GM10847 (cell line): ENCODE data around the gene WDPCP.

Experiments used
- POLR2A ChIP-seq: IDR thresholded peaks from 2 replicates; pipeline ENCODE4 v1.6.1; 2011; ENCODE audit not compliant: insufficient read length; ENCODE audit errors: extremely low read depth

WDPCP gene

DNA sequence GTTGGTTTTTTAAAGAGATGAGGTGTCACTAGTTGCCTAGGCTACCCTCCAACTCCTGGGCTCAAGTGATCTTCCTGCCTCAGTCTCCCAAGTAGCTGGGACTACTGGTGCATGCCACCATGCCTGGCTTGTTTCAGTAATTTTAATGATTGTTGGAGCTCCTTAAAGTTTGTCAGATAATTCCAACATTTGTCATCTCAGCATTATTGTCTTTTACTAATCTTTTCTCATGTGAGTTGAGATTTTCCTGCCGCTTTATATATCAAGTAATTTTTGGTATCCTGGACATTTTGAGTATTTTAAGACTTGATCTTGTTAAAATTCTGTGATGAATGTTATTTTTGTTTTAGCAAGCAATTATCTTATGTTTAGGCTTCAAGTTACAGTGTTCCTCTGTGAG is 429.0 kb downstream of the WDPCP start:
- no peak for TF ChIP-seq POLR2A

DNA sequence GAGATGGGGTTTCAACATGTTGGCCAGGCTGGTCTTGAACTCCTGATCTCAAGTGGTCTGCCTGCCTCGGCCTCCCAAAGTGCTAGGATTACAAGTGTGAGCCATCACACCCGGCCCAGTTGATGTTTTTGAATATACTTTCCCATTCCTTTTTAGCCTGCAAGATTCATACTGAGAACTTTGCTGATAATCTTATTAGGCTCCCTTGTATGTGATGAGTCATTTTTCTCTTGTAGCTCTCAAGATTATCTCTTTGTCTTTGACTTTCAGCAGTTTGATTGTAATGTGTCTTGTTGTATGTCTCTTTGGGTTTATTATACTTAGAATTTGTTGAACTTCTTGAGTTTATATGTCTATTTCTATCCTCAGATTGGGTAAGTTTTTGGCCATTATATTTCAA is 456.3 kb downstream of the WDPCP start:
- no peak for TF ChIP-seq POLR2A

DNA sequence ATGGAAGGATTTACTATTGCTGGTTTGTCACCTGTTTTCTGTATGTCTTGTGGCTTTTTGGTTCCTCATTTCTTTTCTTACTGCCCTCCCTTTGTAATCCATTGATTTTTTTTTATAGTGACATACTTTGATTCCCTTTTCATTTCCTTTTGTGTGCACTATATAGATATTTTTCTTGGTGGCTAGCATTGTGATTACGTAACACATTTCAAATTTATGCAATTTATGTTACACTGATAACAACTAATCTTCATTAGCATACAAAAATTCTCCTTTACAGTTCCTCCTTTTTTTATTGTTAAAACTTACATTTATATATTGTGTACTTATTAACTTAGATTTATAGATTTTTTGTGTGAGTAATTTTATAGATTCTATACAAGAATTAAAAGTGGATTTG is 457.1 kb downstream of the WDPCP start:
- TF ChIP-seq POLR2A, result no peak

DNA sequence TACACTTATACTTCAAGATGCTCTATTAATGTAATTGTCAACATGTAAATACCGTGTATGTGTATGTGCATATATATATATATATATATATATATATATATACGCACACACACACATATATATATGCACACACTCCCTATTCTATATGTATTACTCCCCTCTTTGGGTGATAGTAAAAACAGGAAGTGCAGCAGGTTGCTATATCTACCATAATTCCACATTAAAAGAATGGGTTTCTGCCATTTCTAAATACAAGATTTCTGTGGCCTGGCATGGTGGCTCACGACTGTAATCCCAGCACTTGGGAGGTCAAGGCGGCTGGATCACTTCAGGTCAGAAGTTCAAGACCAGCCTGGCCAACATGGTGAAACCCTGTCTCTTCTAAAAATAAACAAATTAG is 460.7 kb downstream of the WDPCP start:
- no peak for TF ChIP-seq POLR2A

GRCh38 chr2:63124850-63125249 is 463.4 kb downstream of the WDPCP start:
- no peak for TF ChIP-seq POLR2A

GRCh38 chr2:63124218-63124617 is 464.1 kb downstream of the WDPCP start:
- no peak for TF ChIP-seq POLR2A

- no peak for TF ChIP-seq POLR2A
Measured at GRCh38 chr2:63122921-63123320, 465.4 kb downstream of the WDPCP start.

- no peak for TF ChIP-seq POLR2A
Measured at GRCh38 chr2:63121055-63121834, 467.0 kb downstream of the WDPCP start.

DNA sequence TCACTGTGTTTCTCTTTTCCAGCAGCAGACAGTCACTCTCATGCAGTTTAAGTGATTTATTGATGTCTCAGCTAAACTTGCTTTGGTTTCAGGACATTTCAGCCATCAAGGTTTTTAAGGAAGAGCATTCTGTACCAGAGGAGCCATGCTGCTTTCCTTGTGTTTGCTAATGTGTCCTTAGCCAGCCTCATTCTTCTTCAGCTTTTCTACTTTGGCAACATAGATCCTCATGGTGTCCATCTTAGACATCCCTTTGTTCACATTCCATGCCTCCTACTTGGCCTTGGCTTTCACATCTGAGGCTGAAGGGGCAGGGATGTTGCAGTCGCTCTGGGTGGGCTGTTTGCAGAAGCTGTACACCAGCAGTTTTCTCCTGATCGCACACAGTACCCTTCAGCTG is 469.5 kb downstream of the WDPCP start:
- no peak for TF ChIP-seq POLR2A

- no peak for TF ChIP-seq POLR2A
Measured at GRCh38 chr2:63104482-63104881, 483.8 kb downstream of the WDPCP start.

DNA sequence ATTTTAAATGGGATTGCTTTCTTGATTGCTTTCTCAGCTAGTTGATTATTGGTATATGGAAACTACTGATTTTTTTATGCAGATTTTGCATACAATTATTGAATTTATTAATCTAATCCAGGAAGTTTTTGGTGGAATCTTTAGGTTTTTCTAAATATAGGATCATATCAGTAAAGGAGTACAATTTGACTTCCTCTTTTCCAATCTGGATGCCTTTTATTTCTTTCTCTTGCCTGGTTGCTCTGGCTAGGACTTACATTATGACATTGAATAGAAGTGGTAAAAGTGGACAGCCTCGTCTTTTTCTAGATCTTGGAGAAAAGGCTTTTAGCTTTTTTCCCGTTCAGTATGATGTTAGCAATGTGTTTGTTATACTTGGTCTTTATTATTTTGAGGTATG is 486.3 kb downstream of the WDPCP start:
- no peak for TF ChIP-seq POLR2A

DNA sequence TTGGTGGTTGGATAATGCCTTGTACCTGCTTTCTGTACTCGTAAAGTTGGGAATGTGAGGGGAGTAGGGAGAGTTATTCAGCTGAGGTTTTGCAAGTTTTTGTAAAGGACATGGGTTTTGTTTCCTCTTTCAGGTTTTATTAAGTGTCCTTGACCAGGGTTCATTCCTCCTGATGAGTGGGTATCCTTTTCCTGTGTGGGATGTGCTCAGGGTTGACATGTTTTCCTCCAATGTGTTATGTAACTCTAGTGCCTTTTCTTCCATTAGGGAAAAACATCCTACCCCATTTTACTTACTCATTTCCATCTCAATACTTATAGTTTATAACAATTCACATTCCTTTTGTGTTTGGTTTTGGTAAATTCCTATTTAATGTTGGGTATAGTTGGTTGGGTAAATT is 489.2 kb downstream of the WDPCP start:
- no peak for TF ChIP-seq POLR2A

GRCh38 chr2:63096491-63096890 is 491.8 kb downstream of the WDPCP start:
- no peak for TF ChIP-seq POLR2A

DNA sequence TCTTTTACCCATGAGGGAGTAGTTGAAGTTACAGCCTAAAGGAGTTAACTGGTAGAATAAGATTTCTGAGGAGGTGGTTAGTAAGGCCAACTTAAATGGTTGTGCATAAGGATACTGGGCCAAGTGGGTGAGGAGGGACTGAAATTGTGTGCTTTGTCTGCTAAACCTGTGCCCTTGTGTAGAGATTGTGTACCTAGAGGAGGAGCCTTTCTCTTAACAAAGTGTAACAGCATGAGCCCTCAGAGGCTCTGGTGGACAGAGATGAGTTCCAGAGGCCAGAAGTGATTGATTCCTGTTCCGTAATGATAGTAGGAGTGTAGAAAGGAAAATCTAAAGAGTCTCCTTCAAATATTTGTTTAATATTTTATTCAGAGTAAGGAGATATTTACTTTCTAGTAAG is 494.8 kb downstream of the WDPCP start:
- no peak for TF ChIP-seq POLR2A

DNA sequence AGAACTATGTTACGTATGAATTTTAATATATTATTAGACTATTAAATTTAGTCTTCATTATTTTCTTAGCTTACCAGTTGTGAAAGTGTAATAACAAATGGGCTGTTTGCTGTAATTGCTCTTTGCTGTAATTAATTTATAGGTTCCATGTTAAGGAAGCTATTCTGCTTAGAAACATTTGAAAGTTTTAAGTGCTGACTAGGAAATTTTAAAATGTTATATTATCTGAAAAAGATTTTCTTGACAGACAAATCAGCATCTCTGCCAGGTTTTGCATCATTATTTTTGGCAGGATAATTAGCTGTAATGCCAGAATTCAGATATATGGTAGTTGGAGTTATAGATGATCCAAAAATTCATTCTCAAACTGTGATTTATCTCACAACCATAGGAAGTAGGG is 495.4 kb downstream of the WDPCP start:
- TF ChIP-seq POLR2A, result no peak

DNA sequence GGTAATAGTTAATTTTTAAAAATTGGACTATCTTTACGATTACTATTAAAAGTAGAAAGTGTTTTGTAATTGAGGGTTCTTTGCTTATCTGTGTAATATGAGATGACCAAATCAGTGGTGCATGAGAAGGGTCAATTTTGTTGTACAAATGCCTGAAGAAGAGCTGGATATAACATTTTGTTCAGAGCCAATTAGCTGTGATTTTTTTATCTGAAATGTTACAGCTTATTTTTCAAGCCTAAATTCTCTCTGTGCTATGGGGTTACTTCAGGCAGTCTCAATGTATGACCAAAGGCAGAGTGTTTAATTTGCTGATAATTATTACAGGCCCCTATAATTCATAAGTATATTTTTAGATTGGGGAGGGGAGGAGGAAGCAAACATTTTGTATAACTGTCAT is 495.9 kb downstream of the WDPCP start:
- TF ChIP-seq POLR2A, result no peak

DNA sequence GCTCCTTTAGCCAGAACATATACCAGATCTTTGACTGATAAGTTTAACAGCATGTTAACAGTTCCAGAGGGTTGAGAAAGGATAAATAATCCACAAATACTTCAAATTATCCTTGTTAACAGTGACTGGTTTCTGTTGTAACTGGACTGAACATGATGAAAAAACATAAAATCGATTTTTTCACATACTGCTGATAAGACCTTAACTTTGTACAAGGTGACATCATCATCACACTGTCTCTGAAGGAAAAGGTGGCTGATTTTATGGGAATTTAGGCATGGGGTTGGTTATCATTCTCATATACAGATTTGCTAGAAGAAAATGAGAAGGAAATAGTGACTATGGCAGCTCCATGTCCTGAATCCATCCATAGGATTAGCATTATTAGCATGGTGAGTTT is 501.6 kb downstream of the WDPCP start:
- TF ChIP-seq POLR2A, result no peak
